ENCODE measurements around the gene NLRC5. TPM values are rescaled to one million over a fixed set of nuclear protein-coding genes. Genes with fewer than 3 reads are reported as not detected.
A peak's percentile ranks its signal among the peaks of the same experiment; 100 is the strongest.

Gene NLRC5
- total and polyA plus RNA-seq, 2 donors (not counting 3 experiments of a cell fraction or from before 2014, with no cell fraction given): 7.4 to 26.3 TPM

DNA sequence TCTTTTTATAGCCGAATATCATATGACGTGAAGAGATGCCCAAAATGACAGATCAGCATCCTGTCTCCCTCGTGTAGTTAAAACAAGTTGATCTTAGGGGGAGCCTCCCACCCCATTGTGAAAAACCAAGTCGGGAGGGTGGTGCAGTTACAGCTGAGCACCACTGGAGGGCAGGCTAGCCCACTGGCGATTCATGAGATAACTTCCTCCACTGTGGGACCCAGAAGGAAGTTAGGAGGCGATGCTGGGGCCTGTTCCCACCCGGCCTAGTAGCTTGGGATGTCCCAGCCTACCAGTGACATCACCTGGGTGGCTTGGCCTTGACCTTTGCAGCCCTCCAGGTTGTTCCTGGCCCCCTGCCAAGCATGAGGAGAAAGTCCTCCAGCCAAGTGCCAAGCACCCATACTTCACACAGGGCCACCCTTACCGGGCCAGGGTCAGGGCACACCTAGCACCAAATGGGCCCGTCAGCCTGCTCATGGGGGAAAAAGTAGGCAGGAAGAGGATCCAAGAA lies 95.0 kb downstream of the NLRC5 start:
- no TSS peak for BruUV-seq (replicated peaks)
- dilution Hi-C loops (cut with MboI; ENCODE audit: extremely low pct_ligation_motif_present, low sequenced_read_pairs): no loop called here

DNA sequence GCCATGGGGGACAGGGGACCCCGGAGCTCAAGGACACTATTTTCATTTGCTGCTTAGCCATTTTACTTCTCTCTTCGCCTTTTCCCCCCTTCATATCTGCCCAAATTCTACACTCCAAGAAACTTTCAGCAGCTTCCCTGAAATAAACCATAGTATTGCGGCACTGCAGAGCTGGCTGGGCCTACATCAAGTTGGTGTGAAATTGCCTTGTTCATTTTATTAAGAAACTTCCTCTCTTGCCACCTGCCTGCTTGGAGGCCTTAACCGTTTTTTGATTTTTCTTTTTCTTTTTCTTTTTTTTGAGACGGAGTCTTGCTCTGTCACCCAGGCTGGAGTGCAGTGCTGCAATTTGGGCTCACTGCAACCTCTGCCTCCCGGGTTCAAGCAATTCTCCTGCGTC lies 95.6 kb downstream of the NLRC5 start:
- H3K27me3 ChIP-seq (ENCODE audit: control insufficient read depth in 2 of 2, insufficient read depth in 2 of 2, low read length in 2 of 2): no peaks in the 10 kb centered on the region
- no TSS peak for BruUV-seq (replicated peaks)
- no peak overlapping the region for H3K4me3 ChIP-seq (replicated peaks in 1 of 3; ENCODE audit: insufficient read depth in 1 of 3, low read depth in 1 of 3, low read length in 3 of 3)
- H2AFZ ChIP-seq (ENCODE audit: low read depth, low read length): no peak overlapping the region
- FAIRE-seq (no peak), DNase-seq (ENCODE audit: low read depth, low spot score) (no peak)
- H3K9me1 ChIP-seq (replicated peaks; ENCODE audit: control insufficient read depth, extremely low read depth, insufficient read depth, low read length): no peaks in the 10 kb centered on the region
- H3K27ac ChIP-seq (ENCODE audit: insufficient read depth, low read depth, low read length): no peak overlapping the region
- intact Hi-C loops (cut with micrococcal nuclease): loop anchor here (1.0 to 5.0 kb wide), 4 partner anchors 83 to 332 kb away; partner anchors contain the start of genes PSME3IP1 and RSPRY1
- dilution Hi-C loops (cut with MboI; ENCODE audit: extremely low pct_ligation_motif_present, low sequenced_read_pairs): no loop called here
- H3K4me2 ChIP-seq (ENCODE audit: insufficient read depth, low read length): no peak overlapping the region
- no peaks in the 10 kb centered on the region for H3K36me3 ChIP-seq (ENCODE audit: control insufficient read depth in 2 of 2, extremely low read depth in 1 of 2, insufficient read depth in 2 of 2, low read length in 2 of 2)
- TF ChIP-seq EZH2 (IDR thresholded peaks at IDR 0.05; ENCODE audit: borderline replicate concordance, low read depth, low read length, severe bottlenecking) (no peak), POLR2A (IDR thresholded peaks at IDR 0.05; ENCODE audit: low read depth, low read length) (no peak), GATA2 (IDR thresholded peaks at IDR 0.05; ENCODE audit: insufficient read depth, insufficient read length, low read depth, low read length) (no peak), JUN (IDR thresholded peaks at IDR 0.05; ENCODE audit: borderline replicate concordance, insufficient read depth, insufficient read length, low read depth) (no peak)
- TF ChIP-seq, protein P1, sequence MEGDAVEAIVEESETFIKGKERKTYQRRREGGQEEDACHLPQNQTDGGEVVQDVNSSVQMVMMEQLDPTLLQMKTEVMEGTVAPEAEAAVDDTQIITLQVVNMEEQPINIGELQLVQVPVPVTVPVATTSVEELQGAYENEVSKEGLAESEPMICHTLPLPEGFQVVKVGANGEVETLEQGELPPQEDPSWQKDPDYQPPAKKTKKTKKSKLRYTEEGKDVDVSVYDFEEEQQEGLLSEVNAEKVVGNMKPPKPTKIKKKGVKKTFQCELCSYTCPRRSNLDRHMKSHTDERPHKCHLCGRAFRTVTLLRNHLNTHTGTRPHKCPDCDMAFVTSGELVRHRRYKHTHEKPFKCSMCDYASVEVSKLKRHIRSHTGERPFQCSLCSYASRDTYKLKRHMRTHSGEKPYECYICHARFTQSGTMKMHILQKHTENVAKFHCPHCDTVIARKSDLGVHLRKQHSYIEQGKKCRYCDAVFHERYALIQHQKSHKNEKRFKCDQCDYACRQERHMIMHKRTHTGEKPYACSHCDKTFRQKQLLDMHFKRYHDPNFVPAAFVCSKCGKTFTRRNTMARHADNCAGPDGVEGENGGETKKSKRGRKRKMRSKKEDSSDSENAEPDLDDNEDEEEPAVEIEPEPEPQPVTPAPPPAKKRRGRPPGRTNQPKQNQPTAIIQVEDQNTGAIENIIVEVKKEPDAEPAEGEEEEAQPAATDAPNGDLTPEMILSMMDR (IDR thresholded peaks at IDR 0.05; ENCODE audit: extremely low read depth in 1 of 2, insufficient read depth in 1 of 2, low read depth in 1 of 2, low read length in 2 of 2): no peak
- no peak overlapping the region for H3K9ac ChIP-seq (replicated peaks; ENCODE audit: extremely low read depth, insufficient read depth, low read length)
- no peaks in the 10 kb centered on the region for H3K4me1 ChIP-seq (ENCODE audit: control insufficient read depth, extremely low read depth, insufficient read depth, low read length)
- H3K79me2 ChIP-seq (ENCODE audit: control insufficient read depth, insufficient read depth, low read length): no peaks in the 10 kb centered on the region
- ChIA-PET CTCF (interaction anchor here (0.7 to 5.1 kb wide), 22 partner anchors 8 to 338 kb away, joined by 3 to 34 read pairs (median 4); partner anchors contain the start of genes ARL2BP and CPNE2), POLR2A (no interaction called here)
- H3K9me3 ChIP-seq (replicated peaks; ENCODE audit: control insufficient read depth, insufficient read depth, low read length): no peaks in the 10 kb centered on the region
- H4K20me1 ChIP-seq (replicated peaks; ENCODE audit: control insufficient read depth, extremely low read depth, insufficient read depth, low read length): no peaks in the 10 kb centered on the region

More for the DNA sequence above, 95.0 kb downstream of the NLRC5 start:
- FAIRE-seq (peak; percentile 93), DNase-seq (ENCODE audit: low read depth, low spot score) (peak; percentile 79)
- Histone ChIP-seq H3K79me2 (ENCODE audit: control insufficient read depth, insufficient read depth, low read length) (no peaks in the 10 kb centered on the region), H3K27ac (ENCODE audit: insufficient read depth, low read depth, low read length) (no peak overlapping the region), H4K20me1 (replicated peaks; ENCODE audit: control insufficient read depth, extremely low read depth, insufficient read depth, low read length) (no peaks in the 10 kb centered on the region), H3K9ac (replicated peaks; ENCODE audit: extremely low read depth, insufficient read depth, low read length) (no peak overlapping the region), H3K36me3 (ENCODE audit: control insufficient read depth in 2 of 2, extremely low read depth in 1 of 2, insufficient read depth in 2 of 2, low read length in 2 of 2) (no peaks in the 10 kb centered on the region), H3K9me1 (replicated peaks; ENCODE audit: control insufficient read depth, extremely low read depth, insufficient read depth, low read length) (no peaks in the 10 kb centered on the region), H3K4me2 (ENCODE audit: insufficient read depth, low read length) (no peak overlapping the region), H3K9me3 (replicated peaks; ENCODE audit: control insufficient read depth, insufficient read depth, low read length) (no peaks in the 10 kb centered on the region), H2AFZ (ENCODE audit: low read depth, low read length) (peak overlapping the region; percentile 53), H3K4me1 (ENCODE audit: control insufficient read depth, extremely low read depth, insufficient read depth, low read length) (no peaks in the 10 kb centered on the region), H3K4me3 (replicated peaks in 1 of 3; ENCODE audit: insufficient read depth in 1 of 3, low read depth in 1 of 3, low read length in 3 of 3) (no peak overlapping the region), H3K27me3 (ENCODE audit: control insufficient read depth in 2 of 2, insufficient read depth in 2 of 2, low read length in 2 of 2) (no peaks in the 10 kb centered on the region)
- ChIA-PET POLR2A (no interaction called here), CTCF (interaction anchor here (0.6 to 5.1 kb wide), 25 partner anchors 8 to 338 kb away, joined by 3 to 34 read pairs (median 3); partner anchors contain the start of genes ARL2BP and CPNE2)
- intact Hi-C loops (cut with micrococcal nuclease): loop anchor here (1.0 to 5.0 kb wide), 4 partner anchors 84 to 333 kb away; partner anchors contain the start of genes PSME3IP1 and RSPRY1
- TF ChIP-seq, protein P1 (IDR thresholded peaks at IDR 0.05; ENCODE audit: extremely low read depth in 1 of 2, insufficient read depth in 1 of 2, low read depth in 1 of 2, low read length in 2 of 2): peak; percentile 95 to 98
- no peak for TF ChIP-seq POLR2AphosphoS5 (IDR thresholded peaks at IDR 0.05; ENCODE audit: insufficient read depth, low read depth, low read length)

All from endothelial cell of umbilical vein (primary cell).